Heart right ventricle (tissue), 16 donors: Measurements from ENCODE around the gene NELFB. TPM values are rescaled to one million over a fixed set of nuclear protein-coding genes. Genes with fewer than 3 reads are reported as not detected.
"Not testable (repeated sequence)": the region's sequence is repeated elsewhere in the genome, so short reads cannot be mapped to it uniquely, and the experiment has no call there.

Experiments used
- ATAC-seq, 8 donors: fragments of 200-7000 bp; cut with Tn5 transposase; one replicate each; pipeline ENCODE4 v1.9.1; 2020; ENCODE audit warnings: mild to moderate bottlenecking in 8 of 8, moderate library complexity in 8 of 8, moderate number of reproducible peaks in 1 of 8
- DNase-seq, 2 donors: peaks; one replicate each; pipeline ENCODE4 v3.0.0-alpha.2; 2020
- H3K27ac ChIP-seq, 10 donors: fragments of 200-600 bp; sonication (generic) in 2 of 10; one replicate each; pipeline versions ENCODE4 v1.5.0 to v1.8.0; 2020 to 2022; ENCODE audit warnings: mild to moderate bottlenecking in 3 of 10
- H3K27me3 ChIP-seq, 7 donors: fragments of 200-600 bp; one replicate each; pipeline ENCODE4 v1.8.0; 2021 to 2022; ENCODE audit warnings: mild to moderate bottlenecking in 2 of 7
- H3K36me3 ChIP-seq, 9 donors: fragments of 200-600 bp; sonication (generic) in 1 of 9; one replicate each; pipeline versions ENCODE4 v1.5.0 to v1.8.0; 2020 to 2022; ENCODE audit warnings: mild to moderate bottlenecking in 2 of 9
- H3K4me1 ChIP-seq, 9 donors: fragments of 200-600 bp; sonication (generic) in 1 of 9; one replicate each; pipeline versions ENCODE4 v1.5.0 to v1.8.0; 2020 to 2022; ENCODE audit warnings: mild to moderate bottlenecking in 4 of 9
- H3K4me3 ChIP-seq, 10 donors: fragments of 200-600 bp; sonication (generic) in 2 of 10; one replicate each; pipeline versions ENCODE4 v1.5.0 to v1.8.0; 2020 to 2022; ENCODE audit warnings: mild to moderate bottlenecking in 7 of 10, moderate library complexity in 2 of 10
- H3K9me3 ChIP-seq, 11 donors: fragments of 200-600 bp in 10 of 11; sonication (generic) in 2 of 11; one replicate each; pipeline versions ENCODE4 v1.5.0 to v1.8.0; 2013 to 2022; ENCODE audit warnings: mild to moderate bottlenecking in 2 of 11, control low read depth in 1 of 11, moderate library complexity in 1 of 11
- WGBS, 2 donors: extraction: QIAGEN DNeasy Blood & Tissue Kit; methylation state at CpG; one replicate each; pipeline ENCODE4 v1.1.7; 2013; ENCODE audit warnings: inconsistent platforms in 1 of 2; 5-methylcytosine and 5-hydroxymethylcytosine counted together
- intact Hi-C, 10 donors: fragments of 100-400 bp; cut with DNase I; formaldehyde crosslinking; loops; one replicate each; pipeline versions ENCODE4 v1.11.1 to v1.14.2; 2022
- polyA plus RNA-seq, 2 donors: library from polyadenylated mRNA; stranded (reverse); fragments of 200-250 nt; gene quantifications; one replicate each; pipeline ENCODE4 v1.2.3, GENCODE V29; 2013
- total RNA-seq, 10 donors: library from RNA; stranded (reverse); fragmentation: NEBNext Ultra II Directional in 3 of 10; extraction: Animal tissue kit (Norgen Biotek cat#: 25700) in 3 of 10; gene quantifications; one replicate each; pipeline versions ENCODE4 v1.2.1 to v1.2.4, GENCODE V29; 2021 to 2023
- TF ChIP-seq, protein P1 (sequence below), 9 donors: fragments of 200-600 bp; sonication (generic) in 2 of 9; IDR thresholded peaks; one replicate each; pipeline versions ENCODE4 v1.5.0 to v1.8.0; 2021 to 2022; ENCODE audit warnings: antibody characterized with exemption in 9 of 9, mild to moderate bottlenecking in 5 of 9, moderate library complexity in 1 of 9
- donor health status: Arrhythmogenic right ventricular cardiomyopathy.
- donor health status: ischemic (EF 13 %, LVEDD 7.1; RV severe dilation, severe dysfunction).
- donor health status: healthy with polysubstance abuse.
- donor health status: DM: no; HTN: yes; CAD: no.
- donor health status: DM: no; HTN: no; CAD: no.
- donor health status: ischemic (EF 25% LVEDD 6.9; RV normal size, moderate dysfunction).
- donor health status: ischemic (EF 25% LVEDD 5.7; RV mildly dilated, moderate dysfunction).
- donor health status: healthy.
- donor health status: DM: yes; HTN: yes; CAD: no.
- donor health status: Ischemic cardiomyopathy.
- donor health status: ischemic (EF 35%, LVEDD 5.7; RV mildly dilated, moderate dysfunction).
- donor health status: nonischemic (EF 11% LVEDD 7.7; RV severe dilation, severe dysfunction).
- donor health status: DM: yes; HTN: yes; CAD: no.
- donor health status: PGD.
- donor health status: ischemic (EF 29% LVEDD 5.4; RV normal size, mild dysfunction).
- donor health status: nonischemic (EF 23%, LVEDD 6.1; RV moderate dilation, normal function).

The NELFB gene
- total and polyA plus RNA-seq, 12 donors: 31.5 to 52.9 (median 39.2) TPM

DNA sequence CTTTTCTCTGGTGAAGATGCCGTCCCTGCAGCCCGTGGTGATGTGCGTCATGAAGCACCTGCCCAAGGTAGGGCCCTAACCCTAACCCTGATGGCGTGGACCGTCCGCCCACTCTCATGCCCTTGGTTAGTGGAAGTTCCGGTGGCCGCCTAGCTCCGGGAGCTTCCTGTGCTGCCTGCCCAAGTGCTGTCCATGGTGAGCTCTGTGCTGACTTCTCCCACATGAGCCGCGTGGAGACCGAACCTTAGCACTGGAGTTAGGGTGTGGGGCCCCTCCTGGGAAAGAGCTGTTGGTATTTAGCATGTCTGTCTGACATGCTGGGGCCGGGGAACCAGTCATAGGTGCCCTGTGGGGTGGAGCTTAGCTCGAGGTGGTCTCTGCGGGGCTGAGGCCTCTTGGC lies 1.2 kb downstream of the NELFB start:
- 77 to 79% methylated on average over 15 of the region's 15 CpGs for WGBS, 2 donors
- Histone ChIP-seq H3K36me3 (peaks cover 0 to 45% (median 16%) of the 10 kb centered on the region in 9 donors), H3K4me3 (peak overlapping the region in 9 of 10 donors; percentile 85 to 100 (median 98)), H3K4me1 (peaks cover 11 to 30% (median 24%) of the 10 kb centered on the region in 9 donors), H3K27me3 (no peaks in the 10 kb centered on the region), H3K9me3 (no peaks in the 10 kb centered on the region), H3K27ac (no peak overlapping the region)
- intact Hi-C loops: no loop called here
- no peak for DNase-seq
- TF ChIP-seq, protein P1, sequence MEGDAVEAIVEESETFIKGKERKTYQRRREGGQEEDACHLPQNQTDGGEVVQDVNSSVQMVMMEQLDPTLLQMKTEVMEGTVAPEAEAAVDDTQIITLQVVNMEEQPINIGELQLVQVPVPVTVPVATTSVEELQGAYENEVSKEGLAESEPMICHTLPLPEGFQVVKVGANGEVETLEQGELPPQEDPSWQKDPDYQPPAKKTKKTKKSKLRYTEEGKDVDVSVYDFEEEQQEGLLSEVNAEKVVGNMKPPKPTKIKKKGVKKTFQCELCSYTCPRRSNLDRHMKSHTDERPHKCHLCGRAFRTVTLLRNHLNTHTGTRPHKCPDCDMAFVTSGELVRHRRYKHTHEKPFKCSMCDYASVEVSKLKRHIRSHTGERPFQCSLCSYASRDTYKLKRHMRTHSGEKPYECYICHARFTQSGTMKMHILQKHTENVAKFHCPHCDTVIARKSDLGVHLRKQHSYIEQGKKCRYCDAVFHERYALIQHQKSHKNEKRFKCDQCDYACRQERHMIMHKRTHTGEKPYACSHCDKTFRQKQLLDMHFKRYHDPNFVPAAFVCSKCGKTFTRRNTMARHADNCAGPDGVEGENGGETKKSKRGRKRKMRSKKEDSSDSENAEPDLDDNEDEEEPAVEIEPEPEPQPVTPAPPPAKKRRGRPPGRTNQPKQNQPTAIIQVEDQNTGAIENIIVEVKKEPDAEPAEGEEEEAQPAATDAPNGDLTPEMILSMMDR (IDR thresholded peaks at IDR 0.05): no peak
- no peak for ATAC-seq

DNA sequence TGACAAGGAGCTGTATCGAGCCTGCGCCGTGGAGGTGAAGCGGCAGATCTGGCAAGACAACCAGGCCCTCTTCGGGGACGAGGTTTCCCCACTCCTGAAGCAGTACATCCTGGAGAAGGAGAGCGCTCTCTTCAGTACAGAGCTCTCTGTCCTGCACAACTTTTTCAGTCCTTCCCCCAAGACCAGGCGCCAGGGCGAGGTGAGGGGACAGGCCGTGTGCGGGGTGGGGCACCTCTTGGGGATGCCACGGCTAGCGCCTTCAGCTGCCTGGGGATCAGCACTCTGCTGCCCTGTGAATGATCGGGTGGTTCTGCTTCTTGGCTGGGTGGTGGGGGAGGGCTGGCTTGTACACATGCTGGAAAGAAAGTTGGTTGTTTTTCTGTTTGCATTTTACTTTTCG lies 1.7 kb downstream of the NELFB start:
- Histone ChIP-seq H3K9me3 (no peaks in the 10 kb centered on the region), H3K27me3 (no peaks in the 10 kb centered on the region), H3K27ac (no peak overlapping the region), H3K36me3 (peaks cover 0 to 49% (median 16%) of the 10 kb centered on the region in 9 donors), H3K4me1 (peaks cover 11 to 30% (median 25%) of the 10 kb centered on the region in 9 donors), H3K4me3 (peak overlapping the region in 6 of 10 donors; percentile 96 to 100 (median 98))
- DNase-seq (no peak), ATAC-seq (no peak)
- intact Hi-C loops: no loop called here
- TF ChIP-seq, protein P1 (IDR thresholded peaks at IDR 0.05): no peak
- WGBS, 2 donors: 94% methylated on average over 15 of the region's 15 CpGs

- ATAC-seq, H3K4me3 ChIP-seq, H3K27ac ChIP-seq, H3K9me3 ChIP-seq, H3K27me3 ChIP-seq, intact Hi-C loops: not testable (repeated sequence)
- 30 to 31% methylated on average over 14 to 15 of the region's 15 CpGs for WGBS, 2 donors
- TF ChIP-seq, protein P1 (IDR thresholded peaks at IDR 0.05): peak; percentile 19 to 62 (median 57)
- peaks cover 0 to 79% (median 35%) of the 10 kb centered on the region in 9 donors for H3K36me3 ChIP-seq
- DNase-seq: peak in 1 of 2 donors; percentile 45
- H3K4me1 ChIP-seq: peaks cover 0 to 15% (median 4%) of the 10 kb centered on the region in 9 donors
Observed at GRCh38 chr9:137262173-137262908, 7.2 kb downstream of the NELFB start.

- H3K27ac ChIP-seq: no peak overlapping the region
- intact Hi-C loops: no loop called here
- H3K4me1 ChIP-seq: peaks cover 0 to 21% (median 9%) of the 10 kb centered on the region in 9 donors
- peak in 2 of 8 donors; percentile 18 to 26 for ATAC-seq
- 89 to 95% methylated on average over 24 of the region's 24 CpGs for WGBS, 2 donors
- TF ChIP-seq, protein P1 (IDR thresholded peaks at IDR 0.05): no peak
- DNase-seq: peak in 1 of 2 donors; percentile 15
- H3K27me3 ChIP-seq: no peaks in the 10 kb centered on the region
- H3K4me3 ChIP-seq: no peak overlapping the region
- no peaks in the 10 kb centered on the region for H3K9me3 ChIP-seq
- peaks cover 0 to 79% (median 35%) of the 10 kb centered on the region in 9 donors for H3K36me3 ChIP-seq
Observed at GRCh38 chr9:137262909-137263285, 7.8 kb downstream of the NELFB start.
